GM21390 (cell line): ENCODE data around the gene ASS1.

Source experiments
- ATAC-seq: cut with Tn5 transposase; IDR thresholded peaks from one replicate; pipeline ENCODE4 v1.9.1; 2021; ENCODE audit not compliant: unreplicated experiment

Gene ASS1

GRCh38 chr9:130526193-130526853 is 81.6 kb downstream of the ASS1 start:
- ATAC-seq: no peak

GRCh38 chr9:130526854-130527650 is 82.3 kb downstream of the ASS1 start:
- no peak for ATAC-seq

DNA sequence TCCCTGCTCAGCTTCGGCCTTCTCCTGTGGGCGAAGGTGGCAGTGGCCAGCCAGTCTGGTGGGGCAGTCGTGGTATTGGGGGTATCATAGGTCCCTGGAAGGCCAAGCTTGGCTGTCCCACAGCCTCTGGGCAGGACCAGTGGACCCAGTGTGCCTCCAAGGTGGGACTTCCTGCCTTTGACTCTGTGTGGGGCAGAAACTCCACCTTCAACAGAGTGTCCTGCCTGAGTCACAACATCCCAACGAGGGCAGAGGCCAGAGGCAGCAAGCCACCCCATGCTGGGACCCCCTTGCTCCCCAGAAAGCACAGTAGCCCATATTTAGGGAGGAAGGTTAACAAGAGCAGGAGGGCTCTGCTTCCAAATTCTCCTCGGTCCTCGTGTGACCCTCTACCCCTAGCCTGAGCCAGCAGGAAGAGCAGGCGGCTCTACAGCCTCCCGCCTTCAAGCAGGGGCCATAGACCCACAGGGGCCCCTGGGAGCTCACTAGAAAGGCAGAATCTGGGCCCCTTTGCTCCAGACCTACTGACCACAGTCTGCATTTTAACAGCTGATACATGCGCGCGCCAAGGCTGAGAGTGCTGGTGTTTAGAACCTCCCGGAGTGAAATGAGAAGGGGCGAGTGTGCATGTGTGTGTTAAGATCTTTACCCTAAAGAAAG is 83.0 kb downstream of the ASS1 start:
- ATAC-seq: no peak

DNA sequence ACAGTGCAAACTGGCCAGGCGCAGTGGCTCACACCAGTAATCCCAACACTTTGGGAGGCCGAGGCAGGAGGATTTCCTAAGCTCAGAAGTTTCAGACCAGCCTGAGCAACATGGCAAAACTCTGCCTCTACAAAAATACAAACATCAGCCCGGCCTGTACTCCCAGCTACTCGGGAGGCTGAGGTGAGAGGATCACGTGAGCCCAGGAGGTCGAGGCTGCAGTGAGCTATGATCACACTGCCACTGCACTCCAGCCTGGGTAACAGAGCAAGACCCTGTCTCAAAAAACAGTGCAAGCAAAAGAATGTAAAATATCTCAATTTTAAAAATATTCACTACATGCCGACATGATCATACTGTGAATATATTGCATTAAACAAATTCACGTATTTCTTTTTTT is 83.9 kb downstream of the ASS1 start:
- no peak for ATAC-seq

GRCh38 chr9:130530938-130531337 is 86.2 kb downstream of the ASS1 start:
- no peak for ATAC-seq

DNA sequence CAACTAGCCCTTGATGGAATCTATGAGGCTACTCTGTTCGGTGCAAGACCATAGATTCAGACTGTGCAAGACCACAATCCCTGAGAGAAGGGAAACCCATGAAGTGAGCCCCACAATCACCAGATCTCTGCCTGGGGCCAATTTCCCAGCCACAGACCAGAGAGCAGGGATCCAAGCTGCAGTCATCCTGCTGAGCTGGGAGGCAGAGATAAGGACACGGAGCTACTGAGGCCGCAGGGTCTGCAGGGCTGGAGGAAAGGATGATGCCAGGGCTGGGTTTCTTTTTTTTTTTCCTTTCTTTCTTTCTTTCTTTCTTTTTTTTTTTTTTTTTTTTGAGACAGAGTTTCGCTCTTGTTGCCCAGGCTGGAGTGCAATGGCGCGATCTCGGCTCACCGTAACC is 86.9 kb downstream of the ASS1 start:
- ATAC-seq: no peak

- ATAC-seq: no peak
These were observed 87.8 kb downstream of the ASS1 start for GRCh38 chr9:130532426-130533080.

- ATAC-seq: no peak
These were observed 91.2 kb downstream of the ASS1 start for GRCh38 chr9:130535818-130536521.

DNA sequence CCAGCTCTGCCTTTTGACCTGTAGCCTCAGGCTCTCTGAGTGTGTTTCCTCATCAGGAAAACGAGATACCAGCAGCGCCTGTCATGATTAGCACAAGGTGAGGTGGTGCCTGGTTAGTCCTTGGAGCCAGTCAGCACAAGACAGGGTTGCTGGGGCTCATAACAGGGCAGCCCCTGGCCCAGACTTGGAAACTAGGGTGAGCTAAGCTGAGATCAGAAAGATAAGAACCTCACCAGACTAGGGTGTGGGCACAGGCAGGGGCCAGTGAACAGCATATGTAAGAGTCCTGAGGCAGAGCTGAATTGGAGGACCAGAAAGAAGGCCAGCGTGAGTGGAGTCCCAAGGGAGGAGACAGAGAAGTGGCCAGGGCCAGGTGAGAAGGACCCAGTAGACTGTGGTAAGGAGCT is 91.9 kb downstream of the ASS1 start:
- ATAC-seq: no peak

DNA sequence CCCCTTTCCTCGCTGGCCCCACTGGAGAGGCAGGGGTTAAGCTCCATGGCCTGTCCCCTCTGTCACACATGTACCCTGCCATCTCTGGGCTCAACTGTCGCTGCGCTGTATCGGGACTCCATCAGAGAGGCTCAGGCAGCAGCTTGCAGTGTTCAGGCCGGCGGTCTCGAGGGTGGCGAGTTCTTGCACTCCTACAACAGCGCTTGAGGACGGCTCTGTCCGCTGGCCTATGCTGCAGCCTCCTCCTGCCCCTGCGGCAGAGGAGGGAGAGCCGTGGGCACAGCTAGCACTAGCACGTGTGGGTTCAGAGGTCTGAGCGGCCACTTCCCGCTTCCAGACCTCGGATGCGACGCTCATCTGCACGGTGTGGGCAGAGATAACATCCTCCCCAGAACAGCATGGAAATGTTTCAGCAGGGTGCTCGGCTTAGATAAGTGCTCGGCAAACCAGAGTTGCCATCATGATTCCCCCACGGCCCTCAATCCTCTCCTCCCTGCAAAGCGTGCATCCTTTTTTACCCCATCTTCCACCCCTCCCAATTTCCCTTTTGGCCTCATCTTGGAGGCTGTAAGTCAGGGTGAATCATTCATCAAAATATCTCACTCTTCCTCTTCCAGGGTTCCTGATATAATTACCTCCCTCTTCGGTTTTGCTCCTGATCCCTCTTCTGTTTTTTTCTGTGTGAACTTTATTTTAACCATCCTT is 92.7 kb downstream of the ASS1 start:
- ATAC-seq: no peak

DNA sequence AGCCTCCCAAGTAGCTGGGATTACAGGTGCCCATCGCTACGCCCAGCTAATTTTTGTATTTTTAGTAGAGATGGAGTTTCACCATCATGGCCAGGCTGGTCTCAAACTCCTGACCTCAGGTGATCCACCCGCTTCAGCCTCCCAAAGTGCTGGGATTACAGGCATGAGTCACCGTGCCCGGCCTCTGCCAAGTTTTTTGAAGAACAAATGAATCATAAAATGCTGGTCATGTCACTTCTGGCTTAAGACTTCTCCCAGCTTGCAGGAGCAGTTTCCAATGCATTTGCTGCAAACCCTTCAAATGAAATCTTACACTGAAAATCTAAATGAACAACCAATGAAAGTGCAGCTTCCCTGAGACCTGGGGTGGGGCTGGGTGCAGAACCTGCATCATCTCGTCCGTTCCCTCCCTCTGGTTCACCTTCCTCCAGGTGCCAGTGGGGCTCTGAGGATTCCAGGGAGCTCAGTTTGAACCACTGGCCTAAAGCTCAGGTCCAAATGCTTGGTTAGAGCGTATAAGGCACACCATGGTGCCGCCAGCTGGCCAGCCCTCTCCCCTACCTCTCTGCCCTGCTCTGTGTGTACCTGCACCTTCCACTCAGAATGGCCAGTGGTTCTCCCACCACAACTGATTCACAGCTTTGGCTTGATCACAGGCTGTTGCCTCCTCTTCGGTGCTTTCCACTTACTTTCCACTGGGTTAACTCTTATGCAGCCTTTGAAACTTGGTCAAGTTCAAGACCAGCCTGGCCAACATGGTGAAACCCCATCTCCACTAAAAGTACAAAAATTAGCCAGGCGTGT is 94.9 kb downstream of the ASS1 start:
- ATAC-seq: no peak

DNA sequence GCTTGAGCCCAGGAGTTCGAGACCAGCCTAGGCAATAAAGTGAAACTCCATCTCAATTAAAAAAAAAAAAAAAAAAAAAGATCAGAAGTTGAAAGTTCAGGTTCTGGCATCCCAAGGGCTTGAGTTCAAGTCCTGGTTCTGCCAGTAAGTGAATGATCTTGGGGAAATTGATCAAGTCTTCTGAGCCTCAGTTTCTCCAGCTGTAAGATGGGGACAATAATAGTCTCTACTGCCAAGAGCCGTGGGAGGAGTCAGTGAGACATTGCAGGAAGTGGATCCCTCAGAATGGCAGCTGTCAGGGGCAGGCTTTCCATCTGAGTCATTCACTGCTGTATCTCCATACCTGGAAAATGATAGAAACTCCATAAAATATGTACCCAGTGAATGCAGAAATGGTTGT is 96.8 kb downstream of the ASS1 start:
- ATAC-seq: no peak

DNA sequence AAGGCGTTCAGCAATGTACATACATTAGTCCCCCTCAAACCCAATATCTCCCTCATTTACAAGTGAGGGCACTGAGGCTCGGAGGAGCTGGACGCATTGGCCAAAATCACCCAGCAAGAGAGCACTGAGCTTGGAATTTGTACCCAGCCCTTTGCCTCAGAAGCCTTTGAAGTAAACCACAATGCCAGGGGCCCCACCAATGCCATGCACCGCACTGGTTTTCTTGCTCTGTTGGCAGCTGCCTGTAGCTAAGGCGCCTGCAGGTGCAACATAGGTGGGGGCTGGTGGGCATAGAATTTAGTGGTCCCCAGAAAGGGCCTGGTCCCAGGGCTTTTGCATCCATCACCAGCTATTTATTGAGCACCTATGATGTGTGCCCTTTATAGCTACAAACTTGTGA is 97.3 kb downstream of the ASS1 start:
- no peak for ATAC-seq

DNA sequence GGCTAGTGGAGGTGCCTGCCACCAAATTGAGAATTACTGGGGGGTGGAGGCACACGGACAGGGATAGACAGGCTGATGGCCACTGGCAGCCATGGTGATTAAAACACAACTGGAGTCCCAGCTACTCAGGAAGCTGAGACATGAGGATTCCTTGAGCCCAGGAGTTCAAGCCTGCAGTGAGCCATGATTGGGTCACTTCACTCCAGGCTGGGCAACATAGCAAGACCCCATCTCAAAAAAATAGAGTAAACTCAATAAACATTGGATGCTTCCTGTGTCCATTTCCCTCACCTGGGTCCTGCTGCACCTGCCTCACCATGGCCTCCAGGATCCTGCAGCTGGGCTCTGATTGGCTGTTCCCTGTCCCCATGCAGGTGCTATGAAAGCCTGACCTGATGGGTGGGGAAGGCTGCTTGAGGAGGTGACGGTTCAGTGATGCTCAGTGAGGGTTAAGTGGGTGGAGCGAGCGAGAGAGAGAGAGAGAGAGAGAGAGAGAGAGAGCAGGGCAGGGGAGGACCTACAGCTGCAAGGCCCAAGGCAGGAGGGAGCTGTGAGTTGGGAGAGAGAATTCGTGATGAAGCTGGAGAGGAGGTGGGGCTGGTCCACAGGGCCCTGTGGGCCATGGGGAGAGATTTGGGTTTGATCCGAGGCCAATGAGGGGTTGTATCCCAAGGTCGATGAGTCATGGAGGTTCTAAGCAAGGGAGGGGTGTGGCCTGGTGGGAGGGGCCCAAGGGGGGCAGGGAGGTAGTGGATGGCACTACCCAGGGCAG is 97.9 kb downstream of the ASS1 start:
- no peak for ATAC-seq

- no peak for ATAC-seq
These were observed 98.6 kb downstream of the ASS1 start for GRCh38 chr9:130543368-130543767.

DNA sequence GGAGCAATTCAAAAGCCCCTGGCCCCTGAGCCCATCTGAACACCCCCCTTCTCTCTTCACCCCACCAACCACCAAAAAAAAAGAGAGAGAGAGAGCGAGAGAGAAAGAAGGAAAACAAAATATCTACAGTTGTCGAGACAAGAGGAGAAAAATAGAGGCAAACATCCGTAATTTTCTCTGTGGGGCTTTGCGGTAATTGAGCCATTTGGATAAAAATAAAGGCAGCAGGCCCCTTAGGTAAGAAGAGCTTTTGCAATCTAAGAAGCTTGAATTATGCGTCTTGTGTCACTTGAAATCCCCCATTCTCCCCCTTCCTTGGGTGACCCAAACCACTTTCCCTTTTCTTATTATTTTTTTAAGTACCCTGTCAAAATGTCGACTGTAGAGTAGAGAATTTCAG is 99.1 kb downstream of the ASS1 start:
- ATAC-seq: no peak

DNA sequence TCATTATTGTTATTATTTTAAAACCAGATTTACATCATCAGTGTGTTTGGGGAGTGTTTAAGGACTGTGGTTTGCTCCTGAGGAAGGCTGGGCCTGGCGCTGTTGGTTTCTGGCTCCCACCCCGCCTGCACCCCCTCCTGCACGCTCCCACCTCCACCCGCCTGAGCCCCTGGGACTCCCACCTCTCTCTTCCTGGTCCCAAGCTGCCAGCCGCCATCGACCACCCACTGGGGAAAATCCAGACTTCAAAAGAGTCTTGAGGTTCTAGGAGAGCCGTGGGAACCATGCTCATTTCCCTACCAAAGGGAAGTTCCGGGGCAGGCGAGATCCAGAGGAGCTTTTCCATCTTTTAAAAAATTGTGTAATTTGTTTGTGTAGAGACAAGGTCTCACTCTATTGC is 99.6 kb downstream of the ASS1 start:
- ATAC-seq: no peak

- ATAC-seq: no peak
These were observed 103.3 kb downstream of the ASS1 start for GRCh38 chr9:130548103-130548502.
